HEK293 (cell line): ENCODE data around the gene PTK7.
A peak's percentile ranks its signal among the peaks of the same experiment; 100 is the strongest.
"Not testable (repeated sequence)": the region's sequence is repeated elsewhere in the genome, so short reads cannot be mapped to it uniquely, and the experiment has no call there.

Experiments
- CTCF ChIA-PET: fragments of 350-600 bp; formaldehyde crosslinking; extraction: SDS; loops from one replicate; lab custom pipeline; 2021; ENCODE audit warnings: antibody characterized with exemption; lab: Yijun Ruan, JAX
- POLR2A ChIA-PET: fragments of 300-600 bp; formaldehyde crosslinking; extraction: SDS; loops from one replicate; lab custom pipeline; 2020; ENCODE audit warnings: antibody characterized with exemption, inconsistent platforms; lab: Yijun Ruan, JAX
- H3K27ac ChIP-seq: fragments of 200-500 bp; sonication (Bioruptor generic); 2 replicates; pipeline ENCODE4 v1.5.1; 2014; ENCODE audit warnings: low read depth, low read length, control low read depth, inconsistent platforms; ENCODE audit errors: extremely low read depth
- H3K36me3 ChIP-seq, 2 experiments: fragments of 200-500 bp in 1 of 2; sonication (Bioruptor generic) in 1 of 2; 1 replicate in 1 of 2; 2 replicates in 1 of 2; pipeline ENCODE4 v1.5.1; 2014 to 2017; ENCODE audit warnings: inconsistent platforms in 2 of 2, low read length in 2 of 2; ENCODE audit not compliant: control insufficient read depth in 2 of 2, insufficient read depth in 1 of 2
- H3K4me1 ChIP-seq: fragments of 200-500 bp; sonication (Bioruptor generic); 2 replicates; pipeline ENCODE4 v1.5.1; 2014; ENCODE audit warnings: mild to moderate bottlenecking, low read length, inconsistent platforms; ENCODE audit not compliant: control insufficient read depth, insufficient read depth
- H3K4me3 ChIP-seq: 2 replicates; pipeline ENCODE4 v1.5.1; 2011; ENCODE audit warnings: low read depth, mild to moderate bottlenecking, control low read depth, low read length, moderate library complexity
- H3K9me3 ChIP-seq: fragments of 200-500 bp; sonication (Bioruptor generic); 2 replicates; pipeline ENCODE4 v1.5.1; 2014; ENCODE audit warnings: low read depth, low read length, inconsistent platforms; ENCODE audit not compliant: control insufficient read depth, insufficient read depth
- CTCF ChIP-seq: fragments of 450-650 bp; formaldehyde crosslinking; IDR thresholded peaks from 2 replicates; pipeline ENCODE4 v1.5.1; 2016; ENCODE audit warnings: missing biosample characterization, missing genetic modification characterization
- EGR2 ChIP-seq: fragments of 450-650 bp; formaldehyde crosslinking; IDR thresholded peaks from 2 replicates; pipeline ENCODE4 v1.5.1; 2016; ENCODE audit warnings: low read depth, missing biosample characterization, missing genetic modification characterization
- TRIM28 ChIP-seq: IDR thresholded peaks from 2 replicates; pipeline ENCODE4 v1.6.1; 2011; ENCODE audit warnings: low read length, control low read depth, borderline replicate concordance
- ZBTB10 ChIP-seq: fragments of 450-650 bp; formaldehyde crosslinking; IDR thresholded peaks from 2 replicates; pipeline ENCODE4 v1.5.1; 2016; ENCODE audit warnings: missing biosample characterization, missing genetic modification characterization
- ZBTB44 ChIP-seq: fragments of 450-650 bp; IDR thresholded peaks from 2 replicates; pipeline ENCODE4 v1.5.1; 2018; ENCODE audit warnings: missing biosample characterization, mild to moderate bottlenecking, missing genetic modification characterization
- ZIC2 ChIP-seq: fragments of 450-650 bp; formaldehyde crosslinking; IDR thresholded peaks from 2 replicates; pipeline ENCODE4 v1.5.1; 2016; ENCODE audit warnings: missing biosample characterization, missing genetic modification characterization
- ZNF121 ChIP-seq: fragments of 450-650 bp; formaldehyde crosslinking; IDR thresholded peaks from 2 replicates; pipeline ENCODE4 v1.5.1; 2016; ENCODE audit warnings: missing biosample characterization, missing genetic modification characterization
- ZNF23 ChIP-seq: fragments of 450-650 bp; formaldehyde crosslinking; IDR thresholded peaks from 2 replicates; pipeline ENCODE4 v1.5.1; 2016; ENCODE audit warnings: missing biosample characterization, missing genetic modification characterization, borderline replicate concordance
- ZNF239 ChIP-seq: fragments of 450-650 bp; formaldehyde crosslinking; IDR thresholded peaks from 2 replicates; pipeline ENCODE4 v1.5.1; 2016; ENCODE audit warnings: missing biosample characterization, missing genetic modification characterization
- ZNF416 ChIP-seq: fragments of 450-650 bp; formaldehyde crosslinking; IDR thresholded peaks from 2 replicates; pipeline ENCODE4 v1.5.1; 2016; ENCODE audit warnings: missing biosample characterization, missing genetic modification characterization
- ZNF433 ChIP-seq: fragments of 450-650 bp; formaldehyde crosslinking; IDR thresholded peaks from 2 replicates; pipeline ENCODE4 v1.5.1; 2016; ENCODE audit warnings: missing biosample characterization, missing genetic modification characterization, low read depth
- ZNF544 ChIP-seq: fragments of 450-650 bp; formaldehyde crosslinking; IDR thresholded peaks from 2 replicates; pipeline ENCODE4 v1.5.0; 2017; ENCODE audit warnings: missing biosample characterization, missing genetic modification characterization
- ZNF660 ChIP-seq: fragments of 450-650 bp; IDR thresholded peaks from 2 replicates; pipeline ENCODE4 v1.5.1; 2018; ENCODE audit warnings: missing biosample characterization, mild to moderate bottlenecking, missing genetic modification characterization
- ZNF664 ChIP-seq: fragments of 450-650 bp; formaldehyde crosslinking; IDR thresholded peaks from 2 replicates; pipeline ENCODE4 v1.5.1; 2016; ENCODE audit warnings: missing biosample characterization, missing genetic modification characterization

Gene PTK7

GRCh38 chr6:43129434-43130194, 53.5 kb downstream of the PTK7 start (continued):
- TF ChIP-seq ZBTB10, result no peak
- TF ChIP-seq CTCF (tag by site-specific recombination), result peak; percentile 71
- no peak for TF ChIP-seq ZNF239
- TF ChIP-seq ZNF544 (tag by site-specific recombination), result no peak
- TF ChIP-seq ZNF121 (tag by site-specific recombination), result no peak
- no peak for TF ChIP-seq ZNF416 (tag by site-specific recombination)
- TF ChIP-seq ZNF23 (tag by site-specific recombination), result no peak
- TF ChIP-seq ZNF660 (tag by site-specific recombination), result no peak
- no peak for TF ChIP-seq ZNF664 (tag by site-specific recombination)
- TF ChIP-seq TRIM28, result no peak

DNA sequence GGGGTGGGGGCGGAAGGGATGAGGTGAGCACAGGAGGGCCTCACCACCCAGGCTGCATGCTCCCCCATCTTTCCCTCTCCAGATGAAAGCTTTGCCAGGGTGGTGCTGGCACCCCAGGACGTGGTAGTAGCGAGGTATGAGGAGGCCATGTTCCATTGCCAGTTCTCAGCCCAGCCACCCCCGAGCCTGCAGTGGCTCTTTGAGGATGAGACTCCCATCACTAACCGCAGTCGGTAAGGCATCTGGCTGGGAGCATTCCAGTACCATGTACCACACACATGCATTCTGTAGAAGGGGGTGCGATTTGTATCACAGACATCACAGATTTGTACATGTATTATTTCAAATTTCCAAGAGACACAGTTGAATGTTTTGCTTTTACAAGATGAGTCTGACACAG, 54.3 kb downstream of the PTK7 start:
- Histone ChIP-seq H3K9me3 (no peaks in the 10 kb centered on the region), H3K4me3 (no peak overlapping the region), H3K4me1 (no peaks in the 10 kb centered on the region), H3K27ac (no peak overlapping the region), H3K36me3 (peaks cover 0 to 33% of the 10 kb centered on the region in 2 experiments; a peak in 1 of 3 replicates)
- POLR2A ChIA-PET, result interaction anchor here (1.8 kb wide), 1 partner anchor 54 kb away, joined by 5 read pairs; the partner anchor contains the start of gene PTK7
- TF ChIP-seq ZNF433 (tag by site-specific recombination), result no peak
- no peak for TF ChIP-seq ZBTB44 (tag by site-specific recombination)
- no peak for TF ChIP-seq ZIC2
- CTCF ChIA-PET, result interaction anchor here (0.6 to 2.1 kb wide), 7 partner anchors 10 to 133 kb away, joined by 3 to 7 read pairs (median 5); partner anchors contain the start of gene RRP36

- POLR2A ChIA-PET, H3K9me3 ChIP-seq, H3K27ac ChIP-seq, H3K4me3 ChIP-seq, H3K4me1 ChIP-seq: not testable (repeated sequence)
- peaks cover 0 to 33% of the 10 kb centered on the region in 2 experiments; a peak in 1 of 3 replicates for H3K36me3 ChIP-seq
- TF ChIP-seq EGR2 (tag by site-specific recombination), result peak; percentile 9; the same call in 1 of the 2 replicates
- CTCF ChIA-PET, result interaction anchor here (0.6 to 1.3 kb wide), 4 partner anchors 9 to 40 kb away, joined by 3 to 5 read pairs (median 4); no protein-coding TSS in a partner anchor
Measured at GRCh38 chr6:43131379-43131778, 55.3 kb downstream of the PTK7 start.
